ENCODE measurements around the gene GPR17. TPM values are rescaled to one million over a fixed set of nuclear protein-coding genes. Genes with fewer than 3 reads are reported as not detected.

The GPR17 gene
- total RNA-seq, 1 experiment from 2014 or later, result not detected

Other genes with a start within 250 kb of the GPR17 start
- gene PROC, start 227.7 kb upstream of the GPR17 start, total RNA-seq (2014; rRNA removed; shearing (Covaris generic)), result 0.63 TPM in 1 of 2 replicates, not detected in the other
- 73.7 and 127 TPM in 2 replicates for gene IWS1, start 119.7 kb upstream of the GPR17 start, total RNA-seq (2014; rRNA removed; shearing (Covaris generic))
- gene MYO7B, start 110.5 kb upstream of the GPR17 start, total RNA-seq (2014; rRNA removed; shearing (Covaris generic)), result 1.2 and 1.8 TPM in 2 replicates
- gene LIMS2, start 29.4 kb downstream of the GPR17 start, total RNA-seq (2014; rRNA removed; shearing (Covaris generic)), result 5.3 and 9.0 TPM in 2 replicates
- gene SFT2D3, start 55.3 kb downstream of the GPR17 start, total RNA-seq (2014; rRNA removed; shearing (Covaris generic)), result 11.2 and 11.4 TPM in 2 replicates
- gene WDR33, start 165.0 kb downstream of the GPR17 start, total RNA-seq (2014; rRNA removed; shearing (Covaris generic)), result 19.7 and 36.6 TPM in 2 replicates
- gene POLR2D, start 212.0 kb downstream of the GPR17 start, total RNA-seq (2014; rRNA removed; shearing (Covaris generic)), result 25.2 and 25.8 TPM in 2 replicates
- gene AMMECR1L, start 239.8 kb downstream of the GPR17 start, total RNA-seq (2014; rRNA removed; shearing (Covaris generic)), result 15.7 and 18.9 TPM in 2 replicates